Retinal pigment epithelial cell (primary cell): ENCODE data around the gene PCF11.

Experiments used
- DNase-seq: peaks from one replicate; pipeline ENCODE4 v3.0.0-alpha.2; 2010; ENCODE audit warnings: low read depth
- H3K4me3 ChIP-seq: 2 replicates; pipeline ENCODE4 v1.5.1; 2011; ENCODE audit warnings: mild to moderate bottlenecking, low read length, control low read depth, moderate library complexity
- CTCF ChIP-seq: conservative IDR thresholded peaks from 2 replicates; pipeline ENCODE4 v1.5.1; 2011; ENCODE audit warnings: low read depth, low read length, control low read depth, inconsistent platforms

PCF11 gene

GRCh38 chr11:83159902-83160865 lies 3.3 kb downstream of the PCF11 start:
- TF ChIP-seq CTCF: no peak
- no peak for DNase-seq
- peak overlapping the region; percentile 88 for H3K4me3 ChIP-seq

GRCh38 chr11:83161610-83162199 lies 4.8 kb downstream of the PCF11 start:
- DNase-seq: no peak
- no peak for TF ChIP-seq CTCF
- H3K4me3 ChIP-seq: no peak overlapping the region

GRCh38 chr11:83162377-83162776 lies 5.4 kb downstream of the PCF11 start:
- H3K4me3 ChIP-seq: no peak overlapping the region
- no peak for DNase-seq
- TF ChIP-seq CTCF: no peak

GRCh38 chr11:83166193-83166866 lies 9.4 kb downstream of the PCF11 start:
- TF ChIP-seq CTCF: no peak
- DNase-seq: no peak
- no peak overlapping the region for H3K4me3 ChIP-seq

GRCh38 chr11:83168756-83169155 lies 11.8 kb downstream of the PCF11 start:
- no peak overlapping the region for H3K4me3 ChIP-seq
- DNase-seq: no peak
- TF ChIP-seq CTCF: no peak

- no peak overlapping the region for H3K4me3 ChIP-seq
- no peak for DNase-seq
- no peak for TF ChIP-seq CTCF
Measured at GRCh38 chr11:83170865-83171264, 13.9 kb downstream of the PCF11 start.
